ENCODE data around the gene KANSL1. TPM values are rescaled to one million over a fixed set of nuclear protein-coding genes. Genes with fewer than 3 reads are reported as not detected.

The KANSL1 gene
- total and polyA plus RNA-seq, 7 donors, result 9.7 to 130 (median 70.7) TPM

DNA sequence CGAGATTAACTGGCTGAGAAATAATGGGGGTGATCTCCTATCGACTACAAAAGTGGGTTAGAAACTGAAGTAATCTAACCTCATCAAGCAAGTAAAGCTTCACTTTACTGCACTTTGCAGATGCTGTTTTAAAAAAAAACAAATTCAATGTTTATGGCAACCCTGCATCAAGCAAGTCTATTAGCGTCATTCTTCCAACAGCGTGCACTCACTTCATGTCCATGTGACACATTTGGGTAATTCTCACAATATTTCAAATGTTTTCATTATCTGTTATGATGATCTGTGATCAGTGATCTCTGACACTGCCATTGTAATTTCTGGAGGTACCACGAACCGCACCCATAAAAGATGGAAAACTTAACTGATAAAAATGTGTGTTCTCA is 70.8 kb downstream of the KANSL1 start:
- no peaks in the 10 kb centered on the region for H3K9me3 ChIP-seq
- H3K4me1 ChIP-seq, result peaks cover 0 to 92% (median 81%) of the 10 kb centered on the region in 4 donors
- H3K4me3 ChIP-seq, result no peak overlapping the region
- intact Hi-C loops (cut with DNase I), result no loop called here
- DNase-seq, result no peak
- TF ChIP-seq, protein P1, sequence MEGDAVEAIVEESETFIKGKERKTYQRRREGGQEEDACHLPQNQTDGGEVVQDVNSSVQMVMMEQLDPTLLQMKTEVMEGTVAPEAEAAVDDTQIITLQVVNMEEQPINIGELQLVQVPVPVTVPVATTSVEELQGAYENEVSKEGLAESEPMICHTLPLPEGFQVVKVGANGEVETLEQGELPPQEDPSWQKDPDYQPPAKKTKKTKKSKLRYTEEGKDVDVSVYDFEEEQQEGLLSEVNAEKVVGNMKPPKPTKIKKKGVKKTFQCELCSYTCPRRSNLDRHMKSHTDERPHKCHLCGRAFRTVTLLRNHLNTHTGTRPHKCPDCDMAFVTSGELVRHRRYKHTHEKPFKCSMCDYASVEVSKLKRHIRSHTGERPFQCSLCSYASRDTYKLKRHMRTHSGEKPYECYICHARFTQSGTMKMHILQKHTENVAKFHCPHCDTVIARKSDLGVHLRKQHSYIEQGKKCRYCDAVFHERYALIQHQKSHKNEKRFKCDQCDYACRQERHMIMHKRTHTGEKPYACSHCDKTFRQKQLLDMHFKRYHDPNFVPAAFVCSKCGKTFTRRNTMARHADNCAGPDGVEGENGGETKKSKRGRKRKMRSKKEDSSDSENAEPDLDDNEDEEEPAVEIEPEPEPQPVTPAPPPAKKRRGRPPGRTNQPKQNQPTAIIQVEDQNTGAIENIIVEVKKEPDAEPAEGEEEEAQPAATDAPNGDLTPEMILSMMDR (IDR thresholded peaks at IDR 0.05), result no peak
- no peak for TF ChIP-seq POLR2A (IDR thresholded peaks at IDR 0.05)
- no peak for TF ChIP-seq EP300 (IDR thresholded peaks at IDR 0.05)
- TF ChIP-seq POLR2AphosphoS5 (IDR thresholded peaks at IDR 0.05), result no peak
- WGBS, 2 donors, result 76 to 81% methylated on average over 6 of the region's 6 CpGs
- no peak overlapping the region for H3K27ac ChIP-seq
- H3K36me3 ChIP-seq, result no peaks in the 10 kb centered on the region
- H3K27me3 ChIP-seq, result no peaks in the 10 kb centered on the region

DNA sequence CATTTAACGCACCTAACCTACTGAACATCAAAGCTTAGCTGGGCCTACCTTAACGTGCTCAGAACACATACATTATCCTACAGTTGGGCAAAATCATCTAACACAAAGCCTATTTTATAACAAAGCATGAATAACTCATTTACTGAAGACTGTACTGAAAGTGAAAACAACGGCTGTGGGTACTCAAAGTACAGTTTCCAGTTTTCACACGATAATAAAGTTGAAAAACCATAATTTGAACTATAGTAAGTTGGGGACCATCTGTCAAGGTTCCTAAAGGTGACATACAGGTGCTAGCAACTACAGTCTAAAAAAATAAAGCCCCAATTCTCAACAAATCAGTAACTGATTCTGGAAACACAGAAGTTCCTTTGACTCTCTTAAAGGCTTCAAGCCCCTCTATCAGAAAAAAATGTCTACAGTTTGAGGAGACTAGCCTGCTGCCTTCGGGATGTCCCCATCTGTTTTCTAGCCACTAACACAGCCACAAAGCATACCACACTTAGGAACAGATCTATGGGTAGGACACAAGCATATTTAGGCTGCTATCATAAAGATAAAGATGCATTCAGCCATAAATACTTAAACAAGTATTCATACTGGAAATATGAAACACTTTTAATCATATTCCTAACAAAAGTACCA is 71.3 kb downstream of the KANSL1 start:
- intact Hi-C loops (cut with DNase I), result no loop called here
- H3K4me3 ChIP-seq, result no peak overlapping the region
- DNase-seq, result no peak
- no peak for TF ChIP-seq POLR2AphosphoS5 (IDR thresholded peaks at IDR 0.05)
- H3K9me3 ChIP-seq, result no peaks in the 10 kb centered on the region
- H3K27ac ChIP-seq, result no peak overlapping the region
- no peaks in the 10 kb centered on the region for H3K36me3 ChIP-seq
- H3K4me1 ChIP-seq, result peaks cover 0 to 92% (median 82%) of the 10 kb centered on the region in 4 donors
- WGBS, 2 donors, result 36 to 46% methylated on average over 5 of the region's 5 CpGs
- no peaks in the 10 kb centered on the region for H3K27me3 ChIP-seq

DNA sequence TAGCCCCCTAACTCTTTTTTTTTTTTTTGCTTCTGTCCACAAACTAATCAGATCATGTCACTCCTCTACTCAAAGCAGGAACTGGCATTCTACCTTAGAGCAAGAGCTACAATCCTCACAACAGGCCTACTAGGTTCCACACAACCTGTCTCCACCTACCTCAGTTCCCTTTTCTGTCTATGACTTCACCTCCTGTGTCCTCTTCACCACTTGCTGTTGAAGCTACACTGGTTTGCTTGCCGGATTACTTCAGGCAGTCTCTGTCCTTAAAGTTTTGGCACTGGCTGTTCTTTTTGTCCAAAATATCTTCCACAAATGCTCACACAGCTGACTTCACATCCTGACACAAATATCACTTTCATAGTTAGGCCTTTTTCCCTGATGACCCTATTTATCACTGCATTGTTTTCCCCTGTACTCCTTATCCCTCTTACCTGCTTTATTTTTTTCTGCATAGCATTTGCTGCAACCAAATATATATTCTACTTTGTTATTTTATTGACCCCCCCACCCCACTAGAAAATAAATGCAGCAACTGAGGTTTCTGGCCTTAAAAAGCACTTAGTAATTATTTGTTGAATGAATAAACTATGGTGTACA is 72.0 kb downstream of the KANSL1 start:
- intact Hi-C loops (cut with DNase I), result no loop called here
- TF ChIP-seq, protein P1 (IDR thresholded peaks at IDR 0.05), result no peak
- TF ChIP-seq POLR2A (IDR thresholded peaks at IDR 0.05) (no peak), EP300 (IDR thresholded peaks at IDR 0.05) (no peak), POLR2AphosphoS5 (IDR thresholded peaks at IDR 0.05) (no peak)
- Histone ChIP-seq H3K27ac (peak overlapping the region in 1 of 4 donors; percentile 16), H3K4me3 (no peak overlapping the region), H3K9me3 (no peaks in the 10 kb centered on the region), H3K36me3 (no peaks in the 10 kb centered on the region), H3K4me1 (peaks cover 0 to 92% (median 83%) of the 10 kb centered on the region in 4 donors), H3K27me3 (no peaks in the 10 kb centered on the region)
- DNase-seq, result no peak
- WGBS, 2 donors, result 57 to 86% methylated on average over 1 of the region's 1 CpG

DNA sequence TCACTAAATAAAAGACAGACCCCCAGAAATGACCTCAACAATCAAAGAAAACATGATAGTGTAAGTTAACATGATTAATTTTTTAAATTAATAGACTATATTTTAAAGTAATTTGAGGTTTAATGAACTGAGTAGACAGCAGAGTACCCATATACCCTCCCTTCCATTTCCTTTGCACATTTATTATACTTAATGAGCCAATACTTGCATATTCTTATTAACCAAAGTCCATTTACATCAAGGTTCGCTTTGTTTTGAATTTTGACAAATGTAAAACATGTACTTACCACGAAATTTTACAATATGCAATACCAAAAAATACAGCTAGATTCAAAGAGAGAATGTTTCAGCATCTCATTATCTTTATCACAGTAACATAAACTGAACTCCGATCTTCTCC is 72.7 kb downstream of the KANSL1 start:
- 74 to 91% methylated on average over 3 of the region's 3 CpGs for WGBS, 2 donors
- Histone ChIP-seq H3K4me1 (peaks cover 0 to 92% (median 83%) of the 10 kb centered on the region in 4 donors), H3K9me3 (no peaks in the 10 kb centered on the region)

DNA sequence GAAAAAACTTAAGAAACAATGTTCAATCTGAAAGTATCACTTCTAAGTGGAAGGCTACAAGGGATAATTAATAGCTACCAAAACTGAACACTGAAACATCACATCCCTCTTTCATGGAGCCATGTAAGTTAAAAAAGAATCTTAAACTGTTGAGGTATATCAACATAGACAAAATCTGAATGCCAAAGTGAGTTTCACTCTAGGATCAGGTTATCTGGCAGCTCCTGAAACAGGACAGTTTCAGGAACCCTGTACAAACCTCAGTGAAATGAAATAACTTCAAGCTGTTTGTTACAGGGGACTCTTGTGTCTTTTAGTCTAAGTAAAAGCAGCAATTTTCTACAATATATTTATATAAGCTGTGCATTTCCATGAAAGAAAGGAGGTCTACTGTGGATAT is 73.2 kb downstream of the KANSL1 start:
- Histone ChIP-seq H3K9me3 (no peaks in the 10 kb centered on the region), H3K4me3 (no peak overlapping the region), H3K27ac (no peak overlapping the region), H3K27me3 (no peaks in the 10 kb centered on the region), H3K4me1 (peaks cover 0 to 92% (median 83%) of the 10 kb centered on the region in 4 donors), H3K36me3 (no peaks in the 10 kb centered on the region)
- TF ChIP-seq POLR2A (IDR thresholded peaks at IDR 0.05), result no peak
- TF ChIP-seq, protein P1 (IDR thresholded peaks at IDR 0.05), result no peak
- TF ChIP-seq EP300 (IDR thresholded peaks at IDR 0.05), result no peak
- TF ChIP-seq POLR2AphosphoS5 (IDR thresholded peaks at IDR 0.05), result no peak
- intact Hi-C loops (cut with DNase I), result no loop called here
- DNase-seq, result no peak

More for the DNA sequence above, 72.7 kb downstream of the KANSL1 start:
- Histone ChIP-seq H3K36me3 (no peaks in the 10 kb centered on the region), H3K4me3 (no peak overlapping the region), H3K27me3 (no peaks in the 10 kb centered on the region), H3K27ac (no peak overlapping the region)
- no peak for TF ChIP-seq POLR2A (IDR thresholded peaks at IDR 0.05)
- no peak for TF ChIP-seq POLR2AphosphoS5 (IDR thresholded peaks at IDR 0.05)
- TF ChIP-seq EP300 (IDR thresholded peaks at IDR 0.05), result no peak
- TF ChIP-seq, protein P1 (IDR thresholded peaks at IDR 0.05), result no peak
- DNase-seq, result no peak
- intact Hi-C loops (cut with DNase I), result no loop called here
